Tibial nerve (tissue), 4 donors: ENCODE results near the gene NBAS. TPM values are rescaled to one million over a fixed set of nuclear protein-coding genes. Genes with fewer than 3 reads are reported as not detected.

Experiments used
- DNase-seq, 2 donors: peaks; one replicate each; pipeline ENCODE4 v3.0.0-alpha.2; 2019; ENCODE audit warnings: low spot score in 2 of 2
- H3K27ac ChIP-seq, 4 donors: fragments of 200-600 bp; sonication (generic) in 3 of 4; one replicate each; pipeline ENCODE4 v1.5.1; 2017 to 2019; ENCODE audit warnings: mild to moderate bottlenecking in 1 of 4
- H3K27me3 ChIP-seq, 2 donors: fragments of 200-600 bp; sonication (generic) in 1 of 2; one replicate each; pipeline versions ENCODE4 v1.5.1 to v1.6.0; 2017 to 2019
- H3K36me3 ChIP-seq, 3 donors: fragments of 200-600 bp; sonication (generic); one replicate each; pipeline ENCODE4 v1.5.1; 2018 to 2019
- H3K4me1 ChIP-seq, 4 donors: fragments of 200-600 bp; sonication (generic) in 3 of 4; one replicate each; pipeline ENCODE4 v1.5.1; 2017 to 2019
- H3K4me3 ChIP-seq, 4 donors: fragments of 200-600 bp; sonication (generic) in 3 of 4; one replicate each; pipeline ENCODE4 v1.5.1; 2017 to 2019; ENCODE audit warnings: mild to moderate bottlenecking in 1 of 4, moderate library complexity in 1 of 4
- H3K9me3 ChIP-seq, 4 donors: fragments of 200-600 bp; sonication (generic) in 3 of 4; one replicate each; pipeline ENCODE4 v1.5.1; 2017 to 2019
- CTCF ChIP-seq, 5 experiments: fragments of 200-600 bp in 3 of 5; fragments of 450-650 bp in 2 of 5; sonication (generic) in 3 of 5; IDR thresholded peaks; one replicate each; pipeline ENCODE4 v1.5.1; 2016 to 2019; ENCODE audit warnings: antibody characterized with exemption in 5 of 5, mild to moderate bottlenecking in 3 of 5, moderate library complexity in 2 of 5
- EP300 ChIP-seq, 2 donors: sonication (generic); formaldehyde crosslinking; IDR thresholded peaks; one replicate each; pipeline ENCODE4 v1.6.1; 2017; ENCODE audit warnings: antibody characterized with exemption in 2 of 2, mild to moderate bottlenecking in 1 of 2
- POLR2A ChIP-seq, 2 donors: fragments of 450-650 bp; IDR thresholded peaks; one replicate each; pipeline ENCODE4 v1.6.1; 2017; ENCODE audit warnings: antibody characterized with exemption in 2 of 2, mild to moderate bottlenecking in 2 of 2, moderate library complexity in 2 of 2
- WGBS, 2 donors: methylation state at CpG; one replicate each; pipeline ENCODE4 v1.1.5; 2018; 5-methylcytosine and 5-hydroxymethylcytosine counted together
- total RNA-seq, 4 donors: library from RNA; depleted of rRNA; stranded (reverse); fragments of >200 nt; gene quantifications; one replicate each; pipeline ENCODE4 v1.1.0, GENCODE V29; 2016

The NBAS gene
- total RNA-seq, 4 donors from 2014 or later = 49.0 to 59.1 (median 55.1) TPM

- H3K36me3 ChIP-seq = peaks cover 0 to 5% (median 0%) of the 10 kb centered on the region in 3 donors
- no peaks in the 10 kb centered on the region for H3K27me3 ChIP-seq
- no peak for TF ChIP-seq POLR2A (IDR thresholded peaks at IDR 0.05)
- TF ChIP-seq EP300 (IDR thresholded peaks at IDR 0.05) = no peak
- no peak for TF ChIP-seq CTCF (IDR thresholded peaks at IDR 0.05)
- DNase-seq = no peak
- H3K4me1 ChIP-seq = no peaks in the 10 kb centered on the region
- H3K9me3 ChIP-seq = no peaks in the 10 kb centered on the region
- H3K27ac ChIP-seq = no peak overlapping the region
- 88 to 96% methylated on average over 3 of the region's 3 CpGs for WGBS, 2 donors
- no peak overlapping the region for H3K4me3 ChIP-seq
These were observed 318.1 kb downstream of the NBAS start for GRCh38 chr2:15242936-15243461.

- Histone ChIP-seq H3K36me3 (peaks cover 0 to 5% (median 0%) of the 10 kb centered on the region in 3 donors), H3K4me1 (no peaks in the 10 kb centered on the region), H3K9me3 (no peaks in the 10 kb centered on the region), H3K27me3 (no peaks in the 10 kb centered on the region), H3K27ac (no peak overlapping the region), H3K4me3 (no peak overlapping the region)
- 89 to 92% methylated on average over 3 of the region's 3 CpGs for WGBS, 2 donors
- no peak for DNase-seq
- no peak for TF ChIP-seq EP300 (IDR thresholded peaks at IDR 0.05)
- TF ChIP-seq POLR2A (IDR thresholded peaks at IDR 0.05) = no peak
- TF ChIP-seq CTCF (IDR thresholded peaks at IDR 0.05) = no peak
These were observed 319.2 kb downstream of the NBAS start for GRCh38 chr2:15241929-15242328.

GRCh38 chr2:15241201-15241600, 319.9 kb downstream of the NBAS start:
- no peak for DNase-seq
- no peak overlapping the region for H3K27ac ChIP-seq
- 55 to 60% methylated on average over 1 of the region's 1 CpG for WGBS, 2 donors

GRCh38 chr2:15238028-15238427, 323.1 kb downstream of the NBAS start:
- TF ChIP-seq POLR2A (IDR thresholded peaks at IDR 0.05) (no peak), CTCF (IDR thresholded peaks at IDR 0.05) (no peak), EP300 (IDR thresholded peaks at IDR 0.05) (no peak)
- Histone ChIP-seq H3K4me1 (no peaks in the 10 kb centered on the region), H3K27me3 (no peaks in the 10 kb centered on the region), H3K36me3 (peaks cover 0 to 22% (median 0%) of the 10 kb centered on the region in 3 donors), H3K9me3 (no peaks in the 10 kb centered on the region), H3K4me3 (no peak overlapping the region), H3K27ac (no peak overlapping the region)
- WGBS, 2 donors = 91 to 93% methylated on average over 5 of the region's 5 CpGs
- no peak for DNase-seq

More at GRCh38 chr2:15241201-15241600, 319.9 kb downstream of the NBAS start:
- Histone ChIP-seq H3K27me3 (no peaks in the 10 kb centered on the region), H3K4me3 (no peak overlapping the region), H3K36me3 (peaks cover 0 to 5% (median 0%) of the 10 kb centered on the region in 3 donors), H3K9me3 (no peaks in the 10 kb centered on the region), H3K4me1 (no peaks in the 10 kb centered on the region)
- no peak for TF ChIP-seq EP300 (IDR thresholded peaks at IDR 0.05)
- TF ChIP-seq POLR2A (IDR thresholded peaks at IDR 0.05) = no peak
- TF ChIP-seq CTCF (IDR thresholded peaks at IDR 0.05) = no peak

- TF ChIP-seq EP300 (IDR thresholded peaks at IDR 0.05) (no peak), CTCF (IDR thresholded peaks at IDR 0.05) (no peak), POLR2A (IDR thresholded peaks at IDR 0.05) (no peak)
- Histone ChIP-seq H3K27me3 (no peaks in the 10 kb centered on the region), H3K27ac (no peak overlapping the region), H3K4me3 (no peak overlapping the region), H3K4me1 (no peaks in the 10 kb centered on the region), H3K36me3 (peaks cover 0 to 63% (median 0%) of the 10 kb centered on the region in 3 donors), H3K9me3 (peaks cover 0 to 11% (median 2%) of the 10 kb centered on the region in 4 donors)
- 84 to 85% methylated on average over 7 of the region's 7 CpGs for WGBS, 2 donors
- DNase-seq = no peak
These were observed 330.4 kb downstream of the NBAS start for GRCh38 chr2:15230599-15231192.
